ENCODE data around the gene NFASC.

DNA sequence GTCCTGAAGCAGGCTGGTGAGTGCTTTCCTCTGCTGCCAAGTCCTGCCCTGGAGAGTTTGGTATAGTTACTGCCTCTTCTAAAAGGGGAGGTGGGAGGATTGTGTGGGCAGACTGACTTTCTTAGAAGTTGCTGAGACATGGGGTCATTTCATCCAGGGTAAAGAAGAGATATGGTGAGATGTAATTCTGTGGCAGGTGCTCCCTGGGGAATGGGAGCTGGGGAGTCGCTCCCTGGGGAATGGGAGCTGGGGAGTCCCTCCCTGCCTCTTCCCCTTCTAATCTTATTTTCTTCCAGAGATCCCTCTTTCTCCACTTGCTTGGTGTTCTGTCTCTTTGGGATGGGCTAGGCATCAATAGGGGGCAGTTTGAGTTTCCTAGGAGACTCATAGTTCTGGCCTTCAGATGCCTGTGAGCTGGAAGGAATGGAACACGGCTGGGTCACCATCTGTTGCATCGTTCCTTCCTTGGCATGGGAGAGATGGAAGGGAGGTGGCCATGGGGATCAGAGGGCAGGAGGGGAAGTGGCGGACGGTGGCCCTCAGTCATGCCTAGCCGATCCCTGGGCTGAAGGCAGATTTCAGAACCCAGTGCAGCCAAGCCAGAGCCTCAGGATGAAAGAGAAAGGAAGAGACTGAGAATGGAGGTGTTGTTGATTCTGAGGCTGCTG, 59.0 kb downstream of the NFASC start:
- TF ChIP-seq CTCF (IDR thresholded peaks at IDR 0.05; ENCODE audit: low read depth, low read length, missing input control) (no peak), RAD21 (IDR thresholded peaks at IDR 0.05) (no peak), RXRA (IDR thresholded peaks at IDR 0.05) (no peak), EGR1 (IDR thresholded peaks at IDR 0.05; ENCODE audit: low read depth in 2 of 2) (no peak), ATF3 (IDR thresholded peaks at IDR 0.05) (no peak), GABPA (IDR thresholded peaks at IDR 0.05 in 1 of 2, conservative IDR thresholded peaks at IDR 0.05 in 1 of 2) (no peak), TAF1 (conservative IDR thresholded peaks at IDR 0.05) (no peak), YY1 (IDR thresholded peaks at IDR 0.05) (no peak), JUND (IDR thresholded peaks at IDR 0.05) (no peak)
- TF ChIP-seq, protein P1, sequence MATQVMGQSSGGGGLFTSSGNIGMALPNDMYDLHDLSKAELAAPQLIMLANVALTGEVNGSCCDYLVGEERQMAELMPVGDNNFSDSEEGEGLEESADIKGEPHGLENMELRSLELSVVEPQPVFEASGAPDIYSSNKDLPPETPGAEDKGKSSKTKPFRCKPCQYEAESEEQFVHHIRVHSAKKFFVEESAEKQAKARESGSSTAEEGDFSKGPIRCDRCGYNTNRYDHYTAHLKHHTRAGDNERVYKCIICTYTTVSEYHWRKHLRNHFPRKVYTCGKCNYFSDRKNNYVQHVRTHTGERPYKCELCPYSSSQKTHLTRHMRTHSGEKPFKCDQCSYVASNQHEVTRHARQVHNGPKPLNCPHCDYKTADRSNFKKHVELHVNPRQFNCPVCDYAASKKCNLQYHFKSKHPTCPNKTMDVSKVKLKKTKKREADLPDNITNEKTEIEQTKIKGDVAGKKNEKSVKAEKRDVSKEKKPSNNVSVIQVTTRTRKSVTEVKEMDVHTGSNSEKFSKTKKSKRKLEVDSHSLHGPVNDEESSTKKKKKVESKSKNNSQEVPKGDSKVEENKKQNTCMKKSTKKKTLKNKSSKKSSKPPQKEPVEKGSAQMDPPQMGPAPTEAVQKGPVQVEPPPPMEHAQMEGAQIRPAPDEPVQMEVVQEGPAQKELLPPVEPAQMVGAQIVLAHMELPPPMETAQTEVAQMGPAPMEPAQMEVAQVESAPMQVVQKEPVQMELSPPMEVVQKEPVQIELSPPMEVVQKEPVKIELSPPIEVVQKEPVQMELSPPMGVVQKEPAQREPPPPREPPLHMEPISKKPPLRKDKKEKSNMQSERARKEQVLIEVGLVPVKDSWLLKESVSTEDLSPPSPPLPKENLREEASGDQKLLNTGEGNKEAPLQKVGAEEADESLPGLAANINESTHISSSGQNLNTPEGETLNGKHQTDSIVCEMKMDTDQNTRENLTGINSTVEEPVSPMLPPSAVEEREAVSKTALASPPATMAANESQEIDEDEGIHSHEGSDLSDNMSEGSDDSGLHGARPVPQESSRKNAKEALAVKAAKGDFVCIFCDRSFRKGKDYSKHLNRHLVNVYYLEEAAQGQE (IDR thresholded peaks at IDR 0.05): no peak
- TF ChIP-seq, protein P2, sequence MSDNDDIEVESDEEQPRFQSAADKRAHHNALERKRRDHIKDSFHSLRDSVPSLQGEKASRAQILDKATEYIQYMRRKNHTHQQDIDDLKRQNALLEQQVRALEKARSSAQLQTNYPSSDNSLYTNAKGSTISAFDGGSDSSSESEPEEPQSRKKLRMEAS (IDR thresholded peaks at IDR 0.05): no peak
